HG02943 (cell line): ENCODE data around the gene GRM8.

Experiments used
- ATAC-seq: cut with Tn5 transposase; IDR thresholded peaks from one replicate; pipeline ENCODE4 v1.9.1; 2021; ENCODE audit warnings: mild to moderate bottlenecking, low read depth, moderate library complexity; ENCODE audit not compliant: unreplicated experiment

Gene GRM8

DNA sequence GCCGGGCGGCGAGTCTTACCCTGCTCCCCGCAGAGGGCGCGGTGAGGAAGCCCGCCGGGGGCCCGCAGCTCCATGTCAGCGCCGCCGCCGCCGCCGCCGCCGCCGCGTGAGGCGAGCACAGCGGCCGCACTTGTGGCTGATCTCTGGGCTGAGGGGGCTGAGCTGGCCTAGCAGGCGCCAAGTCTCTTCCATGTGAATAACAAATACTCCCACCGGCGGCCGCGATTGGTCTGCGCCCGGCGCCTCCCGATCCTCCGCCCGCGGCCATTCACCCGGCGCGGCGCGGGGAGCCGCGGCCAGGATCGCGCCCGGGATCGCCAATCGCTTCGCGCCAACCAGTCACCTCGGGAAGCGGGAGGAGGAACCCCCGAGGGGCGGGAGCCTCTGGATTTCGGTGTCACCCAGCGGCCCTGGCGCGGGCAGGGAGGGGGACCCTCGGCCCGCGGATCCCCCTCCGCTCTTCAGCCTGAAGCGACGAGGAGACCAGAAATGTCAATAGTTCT is at the start of gene GRM8:
TSS of gene GRM8 (minus strand) at position 164 of the 503 bp plus-strand sequence.
- no peak for ATAC-seq

DNA sequence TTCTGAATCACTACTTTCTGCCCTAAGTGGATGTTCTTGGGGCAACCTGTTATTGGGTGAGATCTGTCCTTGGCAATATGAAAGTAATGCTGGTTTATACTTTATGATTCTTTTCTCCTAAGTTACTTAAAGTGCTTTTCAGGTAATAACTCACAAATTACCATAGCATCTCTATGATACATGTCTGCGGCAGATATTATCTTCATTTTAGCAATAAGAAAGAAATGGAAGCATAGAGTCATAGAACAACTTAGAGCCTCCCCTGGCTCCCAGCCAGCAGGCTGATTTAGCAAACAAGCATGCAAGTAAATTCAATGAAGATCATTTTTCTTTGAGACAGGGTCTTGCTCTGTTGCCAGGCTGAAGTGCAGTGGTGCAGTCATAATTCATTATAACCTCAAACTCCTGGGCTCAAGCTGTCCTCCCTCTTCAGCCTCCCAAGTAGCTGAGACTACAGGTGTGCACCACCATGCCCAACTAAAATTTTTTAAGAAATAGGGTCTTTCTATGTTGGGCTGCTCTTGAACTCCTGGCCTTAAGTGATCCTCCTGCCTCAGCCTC is 38.1 kb upstream of the GRM8 start:
- ATAC-seq = no peak

DNA sequence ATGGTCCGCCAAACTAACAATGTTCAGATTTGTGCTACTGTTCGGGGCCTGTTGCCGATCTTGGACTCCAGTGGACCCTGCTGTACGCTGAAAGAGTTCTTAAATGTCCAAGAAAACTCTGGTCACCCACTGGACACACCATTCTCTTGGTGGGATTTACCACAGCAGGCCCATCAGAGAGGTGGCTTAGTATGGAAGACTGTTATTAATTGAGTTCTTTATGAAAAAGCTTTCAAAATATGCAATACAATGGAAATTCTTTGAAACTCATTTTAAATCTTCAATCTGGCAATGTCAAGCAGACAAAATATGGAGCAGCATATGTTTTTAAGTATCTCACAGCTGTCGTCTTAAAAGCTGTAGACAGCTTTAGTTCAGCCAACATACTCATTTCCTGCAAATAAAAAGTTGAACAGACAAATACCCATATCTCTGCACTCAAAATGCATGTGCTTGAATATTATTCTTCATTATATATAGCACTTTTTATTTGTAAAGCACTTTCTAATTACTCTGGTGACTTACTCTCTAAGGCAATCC is 37.4 kb upstream of the GRM8 start:
- ATAC-seq = no peak

DNA sequence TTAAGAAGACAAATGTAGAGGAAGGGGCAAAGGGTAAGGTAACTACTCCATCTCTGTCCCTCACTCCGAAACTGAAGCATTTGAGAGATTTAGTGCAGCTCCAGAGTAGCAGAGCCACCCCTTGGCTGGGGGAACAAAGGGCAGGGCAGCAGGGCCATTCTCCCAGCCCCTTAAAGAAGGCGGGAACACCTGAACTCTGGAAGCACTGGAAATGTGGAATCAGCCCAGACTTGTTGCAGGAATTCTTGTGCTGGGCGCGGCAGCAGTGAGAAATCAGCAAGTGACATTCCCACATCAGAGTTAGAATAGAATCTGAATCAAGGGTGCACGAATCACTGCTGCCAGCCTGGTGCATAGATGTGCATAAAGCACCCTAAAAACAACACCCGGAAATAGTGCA is 34.4 kb upstream of the GRM8 start:
- no peak for ATAC-seq

DNA sequence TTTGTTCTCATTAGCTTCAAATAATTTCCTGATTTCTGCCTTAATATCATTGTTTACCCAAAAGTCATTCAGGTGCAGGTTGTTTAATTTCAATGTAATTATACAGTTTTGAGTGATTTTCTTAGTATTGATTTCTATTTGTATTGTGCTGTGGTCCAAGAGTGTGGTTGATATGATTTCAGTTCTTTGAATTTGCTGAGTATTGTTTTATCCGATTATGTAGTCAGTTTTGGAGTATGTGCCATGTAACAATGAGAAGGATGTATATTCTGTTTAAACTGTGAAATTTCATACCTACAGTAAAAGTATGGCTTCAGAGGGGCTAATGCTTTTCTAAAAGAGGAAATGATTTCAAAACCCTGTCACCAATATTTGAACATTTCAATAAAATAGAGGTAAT is 17.4 kb upstream of the GRM8 start:
- no peak for ATAC-seq

DNA sequence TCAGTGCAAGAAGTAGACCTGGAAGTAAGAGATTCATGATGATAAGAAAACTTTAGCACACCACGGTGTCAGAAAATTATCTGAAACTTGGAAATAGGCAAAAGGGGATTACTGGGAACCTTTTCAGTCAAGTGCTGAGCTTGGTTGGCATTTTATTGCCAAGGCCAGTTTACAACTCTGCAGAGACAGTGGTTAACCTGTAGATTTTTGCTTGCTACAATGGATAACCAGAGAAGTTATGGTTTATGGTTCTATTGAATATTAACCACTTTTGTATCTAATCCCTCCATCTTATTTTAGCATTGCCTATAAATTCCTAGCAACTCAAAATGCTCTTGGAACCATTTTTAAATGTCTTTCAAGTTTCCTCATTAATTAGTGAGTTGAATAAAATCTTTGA is 13.3 kb upstream of the GRM8 start:
- no peak for ATAC-seq

DNA sequence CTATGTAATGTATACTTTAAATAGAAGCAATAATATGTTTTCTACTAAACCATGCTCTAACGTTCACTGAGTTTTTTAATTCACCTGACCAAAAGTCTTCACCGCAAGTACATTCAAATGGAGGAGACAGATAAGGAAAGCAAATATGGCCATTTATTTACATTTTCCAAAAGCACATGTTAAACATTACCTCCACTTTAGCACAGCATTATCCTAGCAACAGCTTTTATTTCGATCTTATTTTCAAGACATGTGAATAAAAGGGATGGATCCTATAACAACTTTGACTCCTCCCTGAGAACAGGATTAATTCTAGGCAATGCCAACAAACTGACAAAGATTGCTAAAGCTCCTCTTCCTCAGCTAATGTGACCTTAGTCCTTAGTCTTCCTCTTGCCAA is 11.5 kb upstream of the GRM8 start:
- ATAC-seq = no peak

DNA sequence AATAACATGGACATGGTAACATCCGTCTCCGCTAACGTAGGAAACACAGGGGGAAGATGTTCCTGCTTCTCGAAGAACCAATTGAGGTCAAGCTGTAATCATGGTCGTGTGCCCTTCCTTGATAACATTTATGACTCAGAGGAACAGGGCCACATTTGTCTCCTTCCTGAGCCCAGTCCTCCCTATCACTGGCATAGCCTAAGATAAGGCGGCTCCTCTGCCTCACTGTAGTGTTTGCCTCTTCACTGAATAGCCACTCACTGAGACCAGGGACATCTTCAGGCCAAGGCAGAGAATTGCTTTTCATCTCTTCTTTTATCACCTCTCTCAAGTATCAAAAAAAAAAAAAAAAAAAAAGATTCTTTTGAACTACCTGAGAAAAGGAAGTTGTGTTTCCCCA is 5.4 kb upstream of the GRM8 start:
- ATAC-seq = no peak

DNA sequence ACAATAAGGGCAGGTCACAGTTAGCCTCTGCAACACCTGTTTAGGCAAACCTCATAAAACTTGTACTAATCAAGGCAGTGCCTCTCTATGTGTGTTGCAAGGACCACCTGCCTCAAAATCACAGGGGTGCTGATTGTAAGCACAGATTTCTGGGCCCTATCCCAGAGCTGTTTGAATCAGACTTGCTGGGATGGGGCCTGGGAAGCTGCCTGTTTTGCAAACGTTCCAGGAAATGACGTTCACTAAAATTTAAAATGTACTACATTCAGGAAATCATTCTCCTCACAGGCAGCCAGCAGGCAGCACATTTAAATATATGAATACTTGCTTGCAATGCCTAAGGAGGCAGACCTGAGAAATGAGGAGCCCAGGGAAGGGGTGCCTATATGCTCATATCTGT is 4.3 kb upstream of the GRM8 start:
- no peak for ATAC-seq

DNA sequence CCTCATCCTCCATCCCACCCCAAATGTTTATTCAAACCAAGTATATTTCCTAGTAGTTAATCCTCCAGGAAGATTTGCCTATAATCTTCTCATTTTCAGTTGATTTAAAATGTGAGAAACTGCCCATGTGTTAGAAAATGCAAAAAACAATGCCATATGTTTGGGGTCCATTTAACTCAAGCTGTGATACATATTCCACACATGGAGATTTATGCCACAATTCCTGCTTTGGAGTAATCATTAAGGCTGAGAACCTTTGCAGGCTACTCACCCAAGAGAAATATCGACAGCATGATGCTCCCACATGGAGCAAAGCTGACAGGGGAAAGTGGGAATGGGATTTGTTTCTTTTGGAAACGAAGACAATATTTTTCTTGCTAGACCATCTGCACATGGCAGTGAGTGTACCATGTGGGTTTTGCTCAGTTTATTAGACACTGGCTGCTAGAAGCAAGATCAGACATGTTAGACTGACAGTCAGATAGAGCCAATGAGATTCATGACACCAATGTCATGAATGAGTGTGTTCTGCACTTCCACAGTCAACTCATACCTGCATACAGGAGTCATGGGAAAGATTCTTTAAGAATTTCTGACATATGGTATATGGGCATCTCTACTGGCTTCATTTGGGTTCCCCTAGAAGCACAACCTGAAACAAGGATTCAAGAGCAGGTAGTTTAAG is 3.4 kb upstream of the GRM8 start:
- no peak for ATAC-seq

DNA sequence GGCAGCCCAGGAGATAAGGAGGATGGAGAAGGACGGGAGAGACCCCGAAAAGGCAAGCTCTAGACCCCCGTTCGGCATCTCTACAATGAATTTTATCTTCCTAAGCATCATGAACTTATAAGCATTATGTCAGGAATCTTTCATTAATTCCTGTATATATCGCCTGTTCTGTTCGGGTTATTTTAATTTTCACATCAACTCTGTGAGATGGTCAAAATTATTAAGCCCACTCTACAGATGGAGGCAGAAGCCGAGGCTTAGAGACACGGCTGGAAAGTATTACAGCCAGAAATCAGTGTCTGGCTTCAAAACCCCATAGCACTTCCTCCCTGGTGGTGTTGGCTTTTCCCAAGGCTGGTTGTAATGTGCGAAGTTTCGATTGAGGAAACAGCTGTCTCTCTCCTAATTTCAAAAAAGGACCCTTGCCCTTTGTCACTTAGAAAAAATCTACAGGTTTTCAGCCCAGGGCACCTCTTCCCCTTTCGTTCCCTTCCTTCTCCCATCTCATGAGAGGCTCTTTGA is 1.5 kb upstream of the GRM8 start:
- no peak for ATAC-seq

DNA sequence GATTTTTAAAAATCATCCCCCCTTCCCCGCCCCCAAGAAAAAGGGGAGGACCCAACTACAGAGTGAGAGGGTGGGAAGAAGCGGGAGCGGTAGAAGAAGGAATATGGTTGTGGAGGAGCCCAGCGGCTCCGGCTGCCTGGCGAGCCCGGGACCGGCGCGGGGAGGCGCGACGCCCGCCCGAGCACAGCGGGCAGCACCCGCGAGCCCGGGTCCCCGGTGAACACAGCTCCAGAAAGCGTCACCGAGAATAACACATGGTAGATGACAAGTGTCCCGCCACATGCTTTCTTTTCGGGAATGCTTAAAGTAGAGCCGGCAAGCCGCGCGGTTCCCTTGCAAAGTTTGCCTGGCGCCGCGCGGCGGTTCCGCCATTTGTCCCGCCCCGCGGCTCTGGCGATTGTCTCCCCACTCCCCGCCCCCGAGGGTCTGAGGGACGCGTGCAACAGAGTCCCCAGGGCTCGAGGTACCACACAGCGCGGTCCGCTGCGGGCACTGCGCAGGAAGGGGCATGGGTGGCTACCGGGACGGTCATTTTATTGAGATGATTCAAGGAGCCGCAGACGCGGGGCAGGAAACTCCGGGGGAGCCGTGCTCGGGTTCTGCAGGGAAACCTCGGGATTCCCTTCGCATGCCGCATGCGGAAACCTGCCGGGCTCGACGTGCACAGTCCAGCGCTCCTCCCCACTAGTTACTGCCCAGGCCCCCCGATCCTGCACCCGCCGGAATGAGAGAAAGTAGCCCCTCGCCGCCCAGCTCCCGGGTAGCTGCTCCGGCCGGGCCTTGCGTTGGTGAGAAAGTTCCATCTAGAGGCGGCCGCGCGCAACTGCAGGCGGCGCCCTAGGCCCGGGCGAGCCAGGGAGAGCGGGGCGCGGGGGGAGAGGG is 781 bp upstream of the GRM8 start:
- peak; percentile 77 for ATAC-seq

DNA sequence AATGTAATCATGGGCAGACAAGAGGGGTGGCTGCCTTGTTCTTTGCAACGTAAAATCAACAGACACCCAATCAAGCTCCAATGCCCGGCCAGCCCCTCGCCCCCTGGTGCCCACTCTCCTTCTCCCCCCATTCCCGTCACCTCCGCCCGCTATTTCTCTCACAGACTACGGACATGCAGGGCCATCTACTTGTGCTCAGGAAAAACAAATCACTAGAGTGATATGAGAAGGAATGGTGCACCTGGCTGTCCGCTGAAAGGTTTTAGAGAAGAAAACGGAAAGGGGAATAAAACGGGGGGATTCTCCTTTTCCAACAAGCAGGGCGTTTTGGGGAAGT is 396 bp downstream of the GRM8 start:
- no peak for ATAC-seq

DNA sequence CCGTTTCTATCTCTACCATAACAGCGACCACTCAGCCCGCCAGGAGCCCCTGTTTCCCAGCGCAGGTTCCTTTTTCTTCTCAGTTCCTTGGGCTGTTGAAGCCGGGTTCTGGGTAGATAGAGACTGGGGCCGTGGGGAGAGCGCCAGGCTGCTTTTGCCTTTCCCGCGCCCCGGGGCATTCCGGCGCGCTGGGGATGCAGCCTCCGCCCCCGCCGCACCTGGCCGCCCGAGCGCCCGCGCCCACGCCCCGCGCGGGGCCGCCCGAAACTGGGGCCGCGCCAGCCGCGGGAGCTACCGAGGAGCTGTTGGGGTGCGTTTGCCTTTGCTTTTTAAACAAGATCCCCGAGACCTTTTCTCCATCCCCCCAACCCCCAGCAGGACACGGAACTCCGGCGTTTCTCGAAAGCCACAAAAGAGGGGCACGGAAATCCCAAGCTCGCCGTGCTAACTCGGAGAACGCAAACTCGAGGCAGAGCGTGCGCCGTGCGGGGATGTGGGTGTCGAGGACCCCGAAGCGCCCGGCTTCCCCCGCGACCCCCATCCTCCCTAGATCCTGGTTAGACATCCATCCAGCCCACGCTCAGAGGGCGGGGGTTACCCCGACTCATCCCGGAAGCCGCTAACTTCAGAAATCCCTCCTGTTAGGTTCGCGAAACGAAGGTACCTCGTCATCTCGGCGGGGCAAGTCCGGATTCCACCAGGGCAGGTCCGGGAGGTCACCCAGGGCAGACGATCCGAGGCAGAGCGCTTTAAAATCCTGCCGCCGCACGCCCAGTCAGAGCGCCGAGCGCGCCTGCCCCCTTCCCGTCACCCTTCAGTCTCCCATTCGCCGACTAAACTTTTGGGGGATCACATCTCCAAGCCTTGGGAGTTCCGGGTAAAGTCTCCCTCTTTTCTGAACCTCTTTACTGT is 1.0 kb downstream of the GRM8 start:
- no peak for ATAC-seq

DNA sequence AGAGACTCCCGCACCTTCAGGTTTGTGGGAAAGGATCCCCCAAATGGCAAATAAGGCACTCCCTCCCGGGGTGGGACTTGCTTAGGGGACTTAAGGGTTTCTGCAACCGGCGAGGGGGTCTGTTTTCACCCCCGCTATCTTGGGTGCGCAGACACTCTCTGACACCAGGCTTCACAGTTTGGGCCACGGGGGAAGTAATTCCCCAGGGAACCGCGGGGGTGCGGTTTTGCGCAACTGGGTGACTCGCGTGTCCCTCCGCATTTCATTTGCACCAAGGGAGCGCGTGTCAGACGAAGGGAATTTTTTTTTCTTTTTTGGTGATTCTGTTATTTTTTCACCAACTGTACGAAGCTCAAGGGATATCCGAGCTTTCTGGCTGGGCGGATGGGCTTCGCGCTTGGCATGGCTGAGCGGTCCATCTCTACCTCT is 1.7 kb downstream of the GRM8 start:
- ATAC-seq = no peak

DNA sequence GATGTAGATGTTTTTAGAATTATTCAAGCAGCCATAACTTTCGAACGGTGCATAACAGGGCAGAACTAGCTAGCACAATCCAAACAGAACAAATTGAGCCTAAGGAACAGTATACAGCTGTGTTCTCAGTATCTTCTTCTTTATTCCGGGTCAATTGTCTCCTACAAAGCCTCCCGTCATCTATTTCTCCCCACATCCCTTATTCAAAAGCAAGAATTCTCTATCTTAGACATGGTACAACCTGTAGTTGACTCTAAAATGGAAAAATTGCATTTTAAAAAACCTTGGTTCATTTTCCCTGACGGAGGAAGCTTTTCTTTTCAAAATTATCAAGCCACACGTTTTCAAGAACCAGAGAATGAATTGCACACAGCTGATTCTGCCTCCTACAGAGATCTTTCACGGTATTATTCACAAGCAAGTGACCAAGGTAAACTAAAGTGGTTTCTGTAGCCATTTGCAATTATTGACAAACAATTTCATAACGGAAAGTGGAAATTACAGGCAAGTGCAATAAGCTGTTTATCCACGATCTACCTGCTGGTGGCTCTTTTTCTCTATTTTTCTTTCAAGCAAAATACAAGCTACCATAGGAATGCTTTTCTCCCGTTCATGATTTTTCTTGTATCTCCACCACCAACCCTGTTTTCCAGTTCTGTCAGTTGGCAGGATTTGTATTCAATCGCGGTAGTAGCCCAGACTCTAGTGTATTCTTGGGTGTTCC is 2.3 kb downstream of the GRM8 start:
- ATAC-seq = no peak

DNA sequence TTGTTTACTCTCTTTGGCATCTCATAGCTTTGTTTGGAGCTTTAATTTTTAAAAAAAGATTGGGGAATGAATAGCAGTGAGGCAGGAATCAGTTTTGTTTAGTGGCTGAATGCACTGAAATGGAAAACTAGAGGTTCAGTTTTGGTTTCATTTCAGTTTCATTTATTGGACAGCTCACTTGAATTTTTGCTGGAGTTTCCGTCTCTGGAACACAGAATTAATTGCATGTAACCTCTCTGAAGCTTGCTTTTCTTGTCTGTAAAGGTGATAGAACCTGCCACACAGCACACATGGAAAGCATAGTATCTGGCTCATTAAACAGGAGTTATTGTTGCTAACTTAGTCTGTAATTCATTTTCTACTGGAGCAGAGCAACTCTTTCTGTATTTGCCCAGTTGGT is 7.1 kb downstream of the GRM8 start:
- no peak for ATAC-seq

DNA sequence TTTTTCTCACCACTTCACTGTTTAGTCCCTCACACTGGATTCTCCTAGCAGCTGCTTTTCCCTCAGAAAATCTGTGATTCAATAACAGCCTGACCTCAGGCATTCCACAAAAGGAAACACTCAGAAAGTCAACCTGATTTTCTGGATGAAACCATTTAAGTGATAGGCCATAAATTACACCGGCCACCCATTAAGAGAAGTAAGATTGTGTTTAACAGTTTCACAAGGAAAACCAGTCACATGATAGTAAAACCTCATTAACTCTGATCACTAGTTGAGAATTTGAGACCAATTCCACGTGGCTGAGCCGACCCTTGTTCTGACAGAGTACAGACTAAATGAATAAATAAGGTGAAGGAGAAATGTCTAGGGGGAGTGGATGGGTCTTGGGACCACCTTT is 7.7 kb downstream of the GRM8 start:
- ATAC-seq = no peak

DNA sequence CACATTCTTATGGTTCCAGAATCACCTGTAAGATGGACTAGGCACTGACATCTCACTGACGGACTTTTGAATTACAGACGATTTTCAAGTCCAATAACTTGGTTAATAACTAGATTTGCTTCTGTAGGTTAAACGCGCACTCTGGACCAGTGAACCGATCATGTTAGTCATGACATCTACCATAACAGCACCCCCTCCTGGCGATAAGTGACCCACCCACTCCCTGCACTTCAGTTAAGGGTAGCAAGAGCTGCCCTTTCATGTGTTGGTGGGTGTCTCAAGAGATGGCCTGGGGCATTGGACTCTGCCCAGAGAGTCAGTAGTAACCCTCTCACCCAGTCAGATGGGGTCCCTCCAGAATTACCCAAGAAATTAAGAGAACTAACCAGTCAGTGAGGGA is 12.9 kb downstream of the GRM8 start:
- no peak for ATAC-seq
